OCI-LY7 (cell line): ENCODE results near the gene GNRH2. TPM values are rescaled to one million over a fixed set of nuclear protein-coding genes. Genes with fewer than 3 reads are reported as not detected.

Experiments used
- BruUV-seq: library from RNA; stranded (reverse); fragments of 400-500 nt; replicated peaks from 2 replicates; lab custom pipeline; 2021; lab: Mats Ljungman, UMichigan
- CTCF ChIA-PET: fragments of 300-600 bp; sonication (Branson Sonifier 250); formaldehyde crosslinking; loops from one replicate; lab custom pipeline; 2022; ENCODE audit warnings: antibody characterized with exemption; ENCODE audit not compliant: unreplicated experiment; lab: Charles Lee
- POLR2A ChIA-PET: fragments of 300-600 bp; sonication (Branson Sonifier 250); formaldehyde crosslinking; loops from one replicate; lab custom pipeline; 2022; ENCODE audit warnings: antibody characterized with exemption; lab: Charles Lee
- DNase-seq: peaks from one replicate; pipeline ENCODE4 v3.0.0-alpha.2; 2015; ENCODE audit warnings: low spot score
- H2AFZ ChIP-seq: fragments of 200-600 bp; sonication (generic), shearing (Covaris generic); 2 replicates; pipeline ENCODE4 v1.6.1; 2014; ENCODE audit warnings: mild to moderate bottlenecking, antibody characterized with exemption, low read length, moderate library complexity
- H3K27ac ChIP-seq: fragments of 200-600 bp; sonication (generic); 2 replicates; pipeline ENCODE4 v1.5.1; 2014; ENCODE audit warnings: mixed run types, low read depth, mild to moderate bottlenecking, moderate library complexity, low read length, inconsistent platforms; ENCODE audit not compliant: poor library complexity, severe bottlenecking
- H3K36me3 ChIP-seq: fragments of 200-600 bp; sonication (generic); 2 replicates; pipeline ENCODE4 v1.6.1; 2014; ENCODE audit warnings: mild to moderate bottlenecking, antibody characterized with exemption, low read length, moderate library complexity, mixed read lengths; ENCODE audit not compliant: insufficient read depth
- H3K4me1 ChIP-seq: fragments of 200-600 bp; sonication (generic); 2 replicates; pipeline ENCODE4 v1.5.1; 2014; ENCODE audit warnings: mild to moderate bottlenecking, low read length; ENCODE audit not compliant: insufficient read depth, poor library complexity, severe bottlenecking
- H3K4me2 ChIP-seq: fragments of 200-600 bp; sonication (generic); 2 replicates; pipeline ENCODE4 v1.6.1; 2014; ENCODE audit warnings: mild to moderate bottlenecking, low read length
- H3K4me3 ChIP-seq: fragments of 200-600 bp; sonication (generic); 2 replicates; pipeline ENCODE4 v1.5.1; 2014; ENCODE audit warnings: mild to moderate bottlenecking, low read depth, low read length; ENCODE audit not compliant: poor library complexity, severe bottlenecking
- H3K79me2 ChIP-seq: fragments of 200-600 bp; sonication (generic); 2 replicates; pipeline ENCODE4 v1.6.1; 2016; ENCODE audit warnings: low read depth, mild to moderate bottlenecking, low read length, moderate library complexity, mixed read lengths; ENCODE audit not compliant: insufficient read depth
- H3K9me2 ChIP-seq: fragments of 200-600 bp; sonication (generic); 2 replicates; pipeline ENCODE4 v1.6.1; 2016; ENCODE audit warnings: mild to moderate bottlenecking, low read length, mixed read lengths; ENCODE audit not compliant: insufficient read depth
- H3K9me3 ChIP-seq: fragments of 200-600 bp; sonication (generic); 2 replicates; pipeline ENCODE4 v1.6.1; 2014; ENCODE audit warnings: mild to moderate bottlenecking, mixed run types, low read length, mixed read lengths
- H4K20me1 ChIP-seq: fragments of 200-600 bp; sonication (generic); 2 replicates; pipeline ENCODE4 v1.6.1; 2014; ENCODE audit warnings: mild to moderate bottlenecking, antibody characterized with exemption, low read length, moderate library complexity, mixed read lengths; ENCODE audit not compliant: insufficient read depth
- CTCF ChIP-seq: fragments of 200-600 bp; sonication (generic); conservative IDR thresholded peaks from 2 replicates; pipeline ENCODE4 v1.5.1; 2014; ENCODE audit warnings: mild to moderate bottlenecking, antibody characterized with exemption, low read length, moderate library complexity, mixed read lengths
- EZH2phosphoT487 ChIP-seq: fragments of 200-600 bp; sonication (generic); IDR thresholded peaks from 2 replicates; pipeline ENCODE4 v1.6.1; 2018; ENCODE audit warnings: low read depth, borderline replicate concordance, mild to moderate bottlenecking, mixed run types, antibody characterized with exemption, low read length, moderate library complexity, mixed read lengths
- intact Hi-C: fragments of 100-400 bp; cut with micrococcal nuclease; formaldehyde crosslinking; loops from one replicate; pipeline ENCODE4 v1.10.0; 2022; ENCODE audit not compliant: unreplicated experiment
- total RNA-seq, 2 experiments: library from RNA; depleted of rRNA in 1 of 2; stranded (reverse); fragments of >200 nt in 1 of 2; shearing (Covaris generic) in 1 of 2; gene quantifications; 2 replicates each; pipeline ENCODE4 v1.2.3, GENCODE V29; 2014 to 2022

The GNRH2 gene
- total RNA-seq, 2 experiments from 2014 or later, result 0.44 to 0.61 TPM

DNA sequence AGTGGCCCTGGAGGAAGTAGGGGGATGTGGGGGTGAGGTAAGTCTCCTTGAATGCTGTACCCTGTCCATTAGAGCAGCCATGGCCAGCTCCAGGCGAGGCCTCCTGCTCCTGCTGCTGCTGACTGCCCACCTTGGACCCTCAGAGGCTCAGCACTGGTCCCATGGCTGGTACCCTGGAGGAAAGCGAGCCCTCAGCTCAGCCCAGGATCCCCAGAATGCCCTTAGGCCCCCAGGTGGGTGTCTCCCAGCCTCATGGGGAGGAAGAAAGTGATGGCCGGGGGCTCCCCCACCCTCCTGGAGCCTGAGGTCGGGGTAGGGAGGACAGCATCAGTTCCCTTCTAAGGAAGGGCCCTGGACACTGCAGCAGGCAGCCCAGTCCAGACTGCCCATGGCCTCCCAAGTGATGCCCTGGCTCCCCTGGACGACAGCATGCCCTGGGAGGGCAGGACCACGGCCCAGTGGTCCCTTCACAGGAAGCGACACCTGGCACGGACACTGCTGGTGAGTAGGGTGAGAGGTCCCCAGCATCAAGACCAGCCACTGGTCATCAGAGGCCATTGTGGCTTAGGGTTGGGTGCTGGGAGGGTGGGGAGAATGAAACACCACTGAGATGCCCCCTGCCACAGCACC lies 1.0 kb downstream of the GNRH2 start:
- H3K9me2 ChIP-seq, result no peaks in the 10 kb centered on the region
- no peak overlapping the region for H3K4me3 ChIP-seq
- TF ChIP-seq CTCF, result no peak
- TF ChIP-seq EZH2phosphoT487, result no peak
- H3K36me3 ChIP-seq, result peaks cover 23% of the 10 kb centered on the region
- CTCF ChIA-PET, result no interaction called here
- no peaks in the 10 kb centered on the region for H4K20me1 ChIP-seq
- H3K4me2 ChIP-seq, result peak overlapping the region; percentile 83; the same call in 1 of the 2 replicates
- intact Hi-C loops, result no loop called here
- H3K4me1 ChIP-seq, result peaks cover 13% of the 10 kb centered on the region
- POLR2A ChIA-PET, result interaction anchor here (1.2 kb wide), 1 partner anchor 10 kb away, joined by 3 read pairs; no protein-coding TSS in a partner anchor
- no TSS peak for BruUV-seq
- DNase-seq, result no peak
- H3K27ac ChIP-seq, result no peak overlapping the region
- no peaks in the 10 kb centered on the region for H3K9me3 ChIP-seq
- H3K79me2 ChIP-seq, result peaks cover 14% of the 10 kb centered on the region
- no peak overlapping the region for H2AFZ ChIP-seq

- TF ChIP-seq EZH2phosphoT487 (no peak), CTCF (no peak)
- Histone ChIP-seq H3K27ac (peak overlapping the region; percentile 31), H3K79me2 (peaks cover 14% of the 10 kb centered on the region), H3K36me3 (peaks cover 30% of the 10 kb centered on the region), H4K20me1 (no peaks in the 10 kb centered on the region), H3K9me2 (no peaks in the 10 kb centered on the region), H3K9me3 (no peaks in the 10 kb centered on the region), H3K4me3 (peak overlapping the region; percentile 78), H2AFZ (peak overlapping the region; percentile 73), H3K4me1 (peaks cover 13% of the 10 kb centered on the region), H3K4me2 (peak overlapping the region; percentile 83)
- intact Hi-C loops, result no loop called here
- DNase-seq, result no peak
- BruUV-seq, result no TSS peak
- ChIA-PET CTCF (interaction anchor here (0.6 kb wide), 1 partner anchor 172 kb away, joined by 3 read pairs; no protein-coding TSS in a partner anchor), POLR2A (interaction anchor here (0.5 to 1.2 kb wide), 3 partner anchors 9 to 394 kb away, joined by 3 to 7 read pairs (median 3); no protein-coding TSS in a partner anchor)
These were observed 1.8 kb downstream of the GNRH2 start for GRCh38 chr20:3045042-3045815.
